H9 (cell line): ENCODE results near the gene NUTF2. TPM values are rescaled to one million over a fixed set of nuclear protein-coding genes. Genes with fewer than 3 reads are reported as not detected.

Experiments used
- DNase-seq: peaks from one replicate; pipeline ENCODE4 v3.0.0-alpha.2; 2017
- H2AFZ ChIP-seq: one replicate; pipeline ENCODE4 v1.6.1; 2013; ENCODE audit warnings: mild to moderate bottlenecking, low read length, control low read depth, moderate library complexity
- H2AK5ac ChIP-seq: 2 replicates; pipeline ENCODE4 v1.6.1; 2013; ENCODE audit warnings: low read length, control low read depth, mixed read lengths; ENCODE audit not compliant: insufficient read length
- H2BK120ac ChIP-seq: one replicate; pipeline ENCODE4 v1.6.1; 2013; ENCODE audit warnings: low read depth, mild to moderate bottlenecking, low read length, control low read depth, inconsistent platforms; ENCODE audit not compliant: poor library complexity, severe bottlenecking
- H2BK12ac ChIP-seq: 2 replicates; pipeline ENCODE4 v1.6.1; 2013; ENCODE audit warnings: low read length, control low read depth, mixed read lengths, low read depth; ENCODE audit not compliant: insufficient read length
- H2BK15ac ChIP-seq: 2 replicates; pipeline ENCODE4 v1.6.1; 2013; ENCODE audit warnings: low read depth, low read length, control low read depth
- H2BK20ac ChIP-seq: one replicate; pipeline ENCODE4 v1.6.1; 2013; ENCODE audit warnings: low read depth, mild to moderate bottlenecking, low read length, control low read depth, inconsistent platforms; ENCODE audit not compliant: poor library complexity, severe bottlenecking
- H2BK5ac ChIP-seq: 2 replicates; pipeline ENCODE4 v1.6.1; 2013; ENCODE audit warnings: low read length, control low read depth, mixed read lengths; ENCODE audit not compliant: insufficient read length
- H3K14ac ChIP-seq: 2 replicates; pipeline ENCODE4 v1.6.1; 2013; ENCODE audit warnings: low read length, control low read depth; ENCODE audit not compliant: insufficient read depth
- H3K18ac ChIP-seq: 2 replicates; pipeline ENCODE4 v1.6.1; 2013; ENCODE audit warnings: low read depth, mild to moderate bottlenecking, mixed read lengths, low read length, control low read depth; ENCODE audit not compliant: insufficient read length
- H3K23ac ChIP-seq: 2 replicates; pipeline ENCODE4 v1.6.1; 2013; ENCODE audit warnings: low read length, control low read depth, mixed read lengths, low read depth; ENCODE audit not compliant: insufficient read length
- H3K23me2 ChIP-seq: 2 replicates; pipeline ENCODE4 v1.6.1; 2013; ENCODE audit warnings: low read depth, mild to moderate bottlenecking, mixed read lengths, low read length, control low read depth; ENCODE audit not compliant: insufficient read length, poor library complexity, severe bottlenecking
- H3K27ac ChIP-seq: 2 replicates; pipeline ENCODE4 v1.5.1; 2013; ENCODE audit warnings: low read length, control low read depth, mixed read lengths, low read depth; ENCODE audit not compliant: insufficient read length
- H3K27me3 ChIP-seq: 2 replicates; pipeline ENCODE4 v1.6.1; 2013; ENCODE audit warnings: low read length, control low read depth, inconsistent platforms; ENCODE audit not compliant: insufficient read depth
- H3K4ac ChIP-seq: 2 replicates; pipeline ENCODE4 v1.6.1; 2013; ENCODE audit warnings: low read depth, mild to moderate bottlenecking, control low read depth, inconsistent platforms, low read length, moderate library complexity
- H3K4me1 ChIP-seq: 2 replicates; pipeline ENCODE4 v1.6.1; 2013; ENCODE audit warnings: low read length, control low read depth, inconsistent platforms; ENCODE audit not compliant: insufficient read depth
- H3K4me2 ChIP-seq: 2 replicates; pipeline ENCODE4 v1.6.1; 2013; ENCODE audit warnings: low read length, control low read depth, mixed read lengths; ENCODE audit not compliant: insufficient read length, insufficient read depth
- H3K56ac ChIP-seq: 2 replicates; pipeline ENCODE4 v1.6.1; 2013; ENCODE audit warnings: low read depth, mild to moderate bottlenecking, mixed read lengths, low read length, control low read depth; ENCODE audit not compliant: insufficient read length
- H3K79me1 ChIP-seq: 2 replicates; pipeline ENCODE4 v1.6.1; 2013; ENCODE audit warnings: low read depth, mild to moderate bottlenecking, moderate library complexity, low read length, control low read depth, inconsistent platforms; ENCODE audit not compliant: insufficient read depth, poor library complexity, severe bottlenecking
- H3K79me2 ChIP-seq: 2 replicates; pipeline ENCODE4 v1.6.1; 2013; ENCODE audit warnings: low read length, control low read depth, inconsistent platforms; ENCODE audit not compliant: insufficient read depth
- H3K9ac ChIP-seq: 2 replicates; pipeline ENCODE4 v1.6.1; 2013; ENCODE audit warnings: low read length, control low read depth, mixed read lengths; ENCODE audit not compliant: insufficient read length; ENCODE audit errors: extremely low read depth
- H3K9me3 ChIP-seq: one replicate; pipeline ENCODE4 v1.6.1; 2013; ENCODE audit warnings: low read depth, low read length, inconsistent platforms; ENCODE audit not compliant: control insufficient read depth
- H3T11ph ChIP-seq: one replicate; pipeline ENCODE4 v1.6.1; 2013; ENCODE audit warnings: mild to moderate bottlenecking, low read length, control low read depth, inconsistent platforms
- H4K20me1 ChIP-seq: one replicate; pipeline ENCODE4 v1.6.1; 2013; ENCODE audit not compliant: control insufficient read depth, insufficient read length, insufficient read depth
- H4K5ac ChIP-seq: 2 replicates; pipeline ENCODE4 v1.6.1; 2013; ENCODE audit warnings: low read depth, mild to moderate bottlenecking, mixed read lengths, low read length, control low read depth; ENCODE audit not compliant: insufficient read length
- H4K8ac ChIP-seq: replicated peaks from 2 replicates; pipeline ENCODE4 v1.6.1; 2013; ENCODE audit warnings: low read length, control low read depth, mixed read lengths, low read depth; ENCODE audit not compliant: insufficient read length
- H4K91ac ChIP-seq: 2 replicates; pipeline ENCODE4 v1.6.1; 2013; ENCODE audit warnings: low read depth, mild to moderate bottlenecking, moderate library complexity, mixed read lengths, low read length, control low read depth; ENCODE audit not compliant: insufficient read length
- H3K27ac Mint-ChIP-seq, 3 experiments: 2 replicates in 2 of 3; 3 replicates in 1 of 3; pipeline ENCODE4 v1.8.0; 2020 to 2021; ENCODE audit warnings: mixed read lengths in 3 of 3, mild to moderate bottlenecking in 1 of 3, moderate library complexity in 1 of 3
- H3K27me3 Mint-ChIP-seq: 2 replicates; pipeline ENCODE4 v1.8.0; 2021; ENCODE audit warnings: low read depth, mild to moderate bottlenecking, moderate library complexity, mixed read lengths
- H3K36me3 Mint-ChIP-seq, 3 experiments: 2 replicates in 2 of 3; 3 replicates in 1 of 3; pipeline ENCODE4 v1.8.0; 2020 to 2021; ENCODE audit warnings: low read depth in 3 of 3, mixed read lengths in 3 of 3; ENCODE audit not compliant: insufficient read depth in 1 of 3
- H3K4me1 Mint-ChIP-seq, 2 experiments: 2 replicates each; pipeline ENCODE4 v1.8.0; 2020; ENCODE audit warnings: mixed read lengths in 2 of 2
- H3K4me3 Mint-ChIP-seq, 2 experiments: 2 replicates in 1 of 2; 3 replicates in 1 of 2; pipeline ENCODE4 v1.8.0; 2020 to 2021; ENCODE audit warnings: mild to moderate bottlenecking in 2 of 2, mixed read lengths in 2 of 2, moderate library complexity in 1 of 2
- H3K9me3 Mint-ChIP-seq, 2 experiments: 2 replicates in 1 of 2; 3 replicates in 1 of 2; pipeline ENCODE4 v1.8.0; 2020; ENCODE audit warnings: mild to moderate bottlenecking in 2 of 2, mixed read lengths in 2 of 2, moderate library complexity in 1 of 2
- CTCF ChIP-seq: fragments of 200-600 bp; sonication (generic); conservative IDR thresholded peaks from 3 replicates; pipeline ENCODE4 v1.8.0; 2021; ENCODE audit warnings: antibody characterized with exemption, mild to moderate bottlenecking
- WGBS: extraction: QIAGEN DNeasy Blood & Tissue Kit; methylation state at CpG from one replicate; pipeline ENCODE4 v1.1.7; 2013; ENCODE audit warnings: missing lambda C conversion rate, low lambda C conversion rate, mixed read lengths; ENCODE audit not compliant: insufficient read length; ENCODE audit errors: extremely low coverage; 5-methylcytosine and 5-hydroxymethylcytosine counted together
- total RNA-seq: library from RNA; stranded (reverse); gene quantifications from 2 replicates; pipeline ENCODE4 v1.2.1, GENCODE V29; 2021

The NUTF2 gene
- total RNA-seq, 1 experiment from 2014 or later = 198 TPM

GRCh38 chr16:67869653-67870052, 22.9 kb downstream of the NUTF2 start:
- no peak overlapping the region for H3K9ac ChIP-seq
- no peak overlapping the region for H4K91ac ChIP-seq
- H3K4me1 Mint-ChIP-seq = peaks cover 13% of the 10 kb centered on the region in 2 experiments
- no peak overlapping the region for H4K5ac ChIP-seq
- H3K4me3 Mint-ChIP-seq = no peak overlapping the region
- H3K9me3 ChIP-seq = no peaks in the 10 kb centered on the region
- no peak overlapping the region for H2AFZ ChIP-seq
- no peaks in the 10 kb centered on the region for H3K27me3 Mint-ChIP-seq
- no peaks in the 10 kb centered on the region for H3K27me3 ChIP-seq
- H3K23ac ChIP-seq = no peak overlapping the region
- peaks cover 2% of the 10 kb centered on the region; the same call in 1 of the 2 replicates for H3K79me2 ChIP-seq
- H3K4me1 ChIP-seq = no peaks in the 10 kb centered on the region; the same call in 1 of the 2 replicates
- WGBS = no CpG with 5 or more reads among the region's 7 CpGs
- no peak overlapping the region for H3K27ac Mint-ChIP-seq
- H2AK5ac ChIP-seq = no peak overlapping the region
- no peak overlapping the region for H3K56ac ChIP-seq
- no peak overlapping the region for H2BK20ac ChIP-seq
- H2BK12ac ChIP-seq = no peak overlapping the region
- H3K23me2 ChIP-seq = peaks cover 13% of the 10 kb centered on the region
- no peak overlapping the region for H3K14ac ChIP-seq
- H2BK120ac ChIP-seq = no peak overlapping the region
- H3K36me3 Mint-ChIP-seq = peaks cover 22 to 71% (median 60%) of the 10 kb centered on the region in 3 experiments; a peak in 6 of 7 replicates
- no peaks in the 10 kb centered on the region for H3K9me3 Mint-ChIP-seq
- H2BK5ac ChIP-seq = no peak overlapping the region
- no peak for TF ChIP-seq CTCF
- H2BK15ac ChIP-seq = no peak overlapping the region
- no peak overlapping the region for H3K27ac ChIP-seq
- H3K4ac ChIP-seq = no peak overlapping the region
- H3K79me1 ChIP-seq = no peaks in the 10 kb centered on the region
- no peak for DNase-seq
- H3T11ph ChIP-seq = no peak overlapping the region
- H3K18ac ChIP-seq = no peak overlapping the region
- no peak overlapping the region for H3K4me2 ChIP-seq
- no peak overlapping the region for H4K8ac ChIP-seq
- H4K20me1 ChIP-seq = no peaks in the 10 kb centered on the region
